Stimulated activated CD4-positive, alpha-beta T cell treated with anti-CD3 and anti-CD28 coated beads, Interleukin-1b, Interleukin-23, amount 100 ng/mL, for 4 hours (primary cell): ENCODE measurements around the gene RGS12.
"Not testable (repeated sequence)": the region's sequence is repeated elsewhere in the genome, so short reads cannot be mapped to it uniquely, and the experiment has no call there.

ENCODE experiments used
- DNase-seq, 2 donors: peaks; one replicate each; pipeline ENCODE4 v3.0.0-alpha.2; 2020; ENCODE audit warnings: low read depth in 2 of 2

Gene RGS12

GRCh38 chr4:3296651-3297050, 3.8 kb downstream of the RGS12 start:
- no peak for DNase-seq

GRCh38 chr4:3297066-3297859, 4.4 kb downstream of the RGS12 start:
- no peak for DNase-seq

DNA sequence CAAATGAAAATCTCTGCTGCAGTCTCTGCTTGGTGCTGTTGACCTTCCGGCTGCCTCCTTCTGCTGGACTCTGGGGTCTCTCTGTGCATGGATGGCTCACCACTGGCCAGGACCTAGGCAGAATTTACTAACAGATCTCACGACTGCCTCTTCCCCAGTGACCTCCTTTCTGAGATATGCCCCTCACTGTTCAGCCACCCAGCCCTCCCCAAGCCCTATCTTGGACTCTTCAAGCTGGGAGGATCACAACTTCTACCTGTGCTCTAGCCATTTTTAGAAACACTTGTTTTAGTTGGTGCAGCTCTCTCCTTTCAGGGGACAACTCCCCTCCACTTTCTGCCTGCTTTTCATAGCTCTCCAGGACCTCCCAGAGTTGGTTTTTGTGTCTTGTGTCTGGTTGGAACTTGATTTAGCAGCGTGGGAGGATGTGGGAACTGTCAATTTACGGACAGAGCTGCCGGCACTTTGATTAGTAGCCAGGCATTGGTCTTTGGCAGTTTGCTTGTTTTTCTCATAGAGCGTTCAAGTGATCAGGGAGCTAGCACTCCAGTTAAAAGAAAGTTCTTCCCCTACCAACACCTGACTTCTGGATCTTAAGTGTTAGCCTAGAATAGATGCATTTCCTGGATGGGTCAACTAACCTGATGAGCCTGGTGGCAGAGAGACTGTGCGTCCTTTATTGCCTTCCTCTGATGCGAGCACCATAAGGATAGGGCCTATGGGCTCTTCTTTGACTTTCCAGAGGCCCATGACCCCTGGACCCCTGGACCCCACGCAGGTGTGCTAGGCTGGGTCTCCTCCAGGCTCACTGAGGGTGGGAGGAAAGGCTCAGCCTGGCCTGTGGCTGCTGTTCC, 6.5 kb downstream of the RGS12 start:
- no peak for DNase-seq

DNA sequence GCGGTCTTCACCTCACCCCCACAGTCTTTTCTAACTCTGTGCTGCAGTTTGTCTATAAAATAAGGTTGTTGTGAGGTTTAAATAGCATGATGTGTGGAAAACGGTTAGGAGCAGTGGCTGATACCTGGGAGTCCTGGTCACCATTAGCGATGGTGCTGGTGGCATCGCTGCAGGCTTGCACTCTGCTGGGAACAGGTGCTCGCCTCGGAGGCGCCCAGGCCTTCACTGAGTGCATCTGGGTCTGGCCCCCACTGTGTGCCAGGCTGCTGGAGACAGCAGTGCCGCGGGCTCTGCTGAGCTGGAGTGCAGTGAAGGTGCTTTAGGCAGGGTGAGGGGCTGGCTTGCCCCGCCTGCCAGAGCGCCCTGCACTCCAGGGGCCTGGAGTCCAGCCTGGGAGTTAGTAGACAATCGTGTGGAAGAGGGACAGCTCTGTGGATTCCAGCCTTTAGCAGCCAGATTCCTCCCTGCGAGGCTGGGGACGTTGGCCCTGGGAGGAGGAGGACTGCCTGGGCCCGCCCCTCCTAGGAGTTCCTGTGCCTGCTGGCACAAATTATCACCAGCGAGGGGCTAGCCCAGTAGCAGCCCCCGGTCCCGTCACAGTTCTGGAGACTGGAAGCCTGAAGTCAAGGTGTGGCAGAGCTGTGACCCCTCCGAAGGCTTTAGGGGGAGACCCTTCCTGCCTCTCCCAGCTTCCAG, 7.3 kb downstream of the RGS12 start:
- no peak for DNase-seq

GRCh38 chr4:3300882-3301281, 8.1 kb downstream of the RGS12 start:
- not testable (repeated sequence) for DNase-seq

GRCh38 chr4:3301450-3302172, 8.8 kb downstream of the RGS12 start:
- DNase-seq, result no peak

DNA sequence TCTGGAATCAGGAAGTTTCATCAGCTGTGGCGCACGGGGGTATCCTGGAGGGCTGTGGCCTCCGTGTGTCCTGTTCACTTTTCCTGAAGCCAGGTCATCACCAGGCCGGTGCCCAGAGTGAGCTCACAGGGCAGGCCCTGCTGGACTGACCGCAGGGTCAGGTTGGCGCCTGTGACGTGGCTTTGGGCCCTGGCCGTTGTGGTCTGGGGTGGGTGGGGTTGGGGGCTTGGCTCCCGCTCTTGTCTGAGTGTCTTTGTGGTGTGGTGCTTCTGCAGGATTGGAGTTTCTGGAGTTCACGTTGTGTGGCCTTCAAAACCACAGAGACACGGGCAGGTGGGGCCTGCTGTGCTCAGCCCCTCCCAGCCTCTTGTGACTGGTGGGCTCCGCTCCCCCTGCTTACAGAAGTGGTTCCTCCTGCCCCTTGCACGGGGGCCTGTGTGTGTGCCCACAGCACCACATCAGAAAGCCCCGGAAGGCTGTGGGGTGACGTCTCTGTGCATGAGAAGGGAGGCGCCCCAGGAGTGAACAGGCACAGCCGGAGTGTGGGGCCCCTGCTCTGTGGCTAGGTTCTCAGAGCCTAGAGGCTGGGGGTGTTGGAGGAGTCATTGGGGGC, 9.5 kb downstream of the RGS12 start:
- DNase-seq, result peak; percentile 39 to 42

DNA sequence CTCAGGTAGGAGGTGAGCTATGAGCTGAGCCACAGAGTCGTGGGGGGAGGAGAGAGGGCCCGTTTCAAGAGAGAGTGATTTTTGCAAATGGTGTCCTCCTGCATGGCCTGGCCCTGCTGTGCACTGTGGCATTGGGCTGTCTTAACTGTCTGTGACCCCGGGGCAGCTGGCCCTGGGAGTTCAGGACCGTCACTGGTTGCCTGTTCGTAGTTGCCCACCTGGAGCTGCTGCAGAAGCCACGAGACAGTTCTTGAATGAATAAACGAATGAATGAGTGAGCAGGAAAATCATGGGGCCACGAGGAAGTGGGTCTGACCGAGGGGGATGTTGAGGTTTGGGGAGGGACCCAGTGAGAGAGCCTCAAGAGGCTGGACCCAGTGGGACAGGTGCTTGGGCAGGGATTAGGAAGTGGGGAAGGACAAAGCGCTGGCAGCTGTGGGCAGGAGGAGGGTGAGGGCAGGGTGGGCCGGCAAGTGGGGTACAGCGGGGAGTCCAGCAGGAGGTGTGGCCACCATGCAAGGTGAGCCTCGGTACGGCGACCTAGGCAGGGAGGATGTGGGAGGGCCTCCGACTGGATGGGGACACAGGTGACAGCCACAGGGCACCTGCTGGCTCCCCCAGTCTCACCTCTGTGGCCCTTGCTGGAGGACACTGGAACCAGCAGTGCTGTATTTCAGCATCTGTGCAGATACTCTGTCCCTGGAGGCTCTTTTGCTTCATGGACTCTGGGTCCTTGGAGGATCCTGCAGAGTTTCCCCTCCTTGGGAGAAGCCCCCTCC, 10.2 kb downstream of the RGS12 start:
- no peak for DNase-seq

- no peak for DNase-seq
Observed at GRCh38 chr4:3303565-3303824, 10.7 kb downstream of the RGS12 start.

DNA sequence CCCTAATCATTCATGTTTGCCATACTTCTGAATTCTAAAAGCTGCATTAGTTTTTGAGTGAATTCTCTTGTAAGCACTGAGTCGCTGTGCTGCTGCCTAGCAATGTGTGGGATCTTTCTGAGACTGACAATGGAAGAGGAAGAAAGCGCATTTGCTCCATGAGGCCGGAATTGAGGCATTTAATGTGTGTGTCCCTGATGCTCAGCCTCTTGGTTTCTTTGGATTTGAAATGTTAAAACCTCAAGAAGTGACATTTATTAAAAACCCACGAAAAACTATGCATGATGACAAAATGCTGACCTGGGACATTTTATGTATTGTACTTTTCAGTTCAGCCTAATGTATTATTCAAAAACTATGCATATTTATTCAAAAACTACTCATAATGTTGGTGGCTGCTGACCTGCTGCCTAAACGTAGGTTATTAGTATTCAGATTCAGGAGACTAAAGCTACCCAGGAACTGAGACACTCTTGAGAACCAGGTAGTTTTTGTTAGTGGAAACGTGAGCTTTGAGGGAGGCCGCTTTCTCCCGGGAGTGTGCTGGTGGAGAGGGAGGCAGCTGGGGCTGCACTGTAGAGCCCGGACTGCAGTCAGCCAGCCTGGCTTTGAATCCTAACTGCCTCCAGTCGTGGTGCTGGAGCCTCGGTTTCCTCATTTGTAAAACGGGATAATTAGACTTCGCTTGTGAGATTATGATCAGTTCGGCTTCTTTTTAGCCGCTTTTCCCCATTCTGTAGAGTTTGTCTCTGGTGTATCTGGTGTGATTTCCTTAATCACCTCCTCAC, 11.3 kb downstream of the RGS12 start:
- no peak for DNase-seq

DNA sequence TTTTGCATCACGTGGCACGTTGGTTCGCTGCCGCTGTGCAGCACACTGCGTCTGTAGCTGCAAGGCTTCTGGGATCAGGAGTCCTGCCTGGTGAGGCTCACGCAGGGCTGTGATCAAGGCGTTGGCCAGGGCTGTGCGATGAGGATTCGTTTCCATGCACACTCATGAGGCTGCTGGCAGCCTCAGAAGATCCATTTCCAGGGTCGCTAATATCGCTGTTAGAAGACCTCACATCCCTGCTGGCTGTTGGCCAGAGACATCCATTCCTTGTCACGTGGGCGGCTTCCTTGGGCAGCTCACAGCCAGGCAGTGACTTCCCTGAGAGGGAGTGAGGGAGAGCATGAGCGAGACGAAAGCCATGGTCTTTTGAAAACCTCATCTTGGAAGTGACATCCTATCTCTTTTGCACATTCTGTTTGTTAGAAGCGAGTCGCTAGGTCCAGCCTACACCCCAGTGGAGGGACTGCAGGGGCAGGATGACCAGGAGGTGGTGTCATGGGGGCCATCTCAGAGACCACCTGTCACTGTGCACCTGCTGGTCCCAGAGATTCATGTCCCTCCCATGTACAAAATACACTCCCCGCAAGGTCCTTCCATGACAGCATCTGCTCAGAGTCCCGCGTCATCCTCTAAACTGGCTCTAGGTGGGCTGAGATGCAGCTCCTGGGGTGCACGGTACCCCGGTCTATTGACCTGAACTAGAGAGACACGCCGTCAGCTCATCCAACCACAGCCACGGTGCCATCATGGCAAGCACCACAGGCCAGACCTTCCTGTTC, 12.2 kb downstream of the RGS12 start:
- DNase-seq, result no peak

- no peak for DNase-seq
Observed at GRCh38 chr4:3305610-3306371, 13.0 kb downstream of the RGS12 start.

DNA sequence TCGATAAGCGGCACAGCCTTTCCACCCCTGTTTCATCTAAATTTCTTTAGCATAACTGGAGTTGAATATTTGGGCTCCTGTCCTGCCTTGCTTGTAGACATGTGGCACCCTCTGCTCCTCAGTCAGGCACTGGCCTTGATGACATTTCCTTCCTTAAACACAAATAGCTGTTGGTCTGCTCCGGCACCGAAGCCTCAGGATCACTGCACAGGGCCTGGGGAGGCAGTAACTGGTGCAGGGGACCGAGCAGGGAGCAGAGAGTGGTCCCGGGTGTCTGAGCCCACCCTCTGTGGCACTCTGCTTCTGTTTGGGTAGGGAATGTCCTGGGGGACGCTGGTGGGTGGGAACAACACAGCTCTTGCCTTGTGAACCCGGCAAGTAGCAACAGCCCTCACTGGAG, 13.6 kb downstream of the RGS12 start:
- DNase-seq, result no peak

GRCh38 chr4:3307060-3307459, 14.2 kb downstream of the RGS12 start:
- DNase-seq, result no peak

DNA sequence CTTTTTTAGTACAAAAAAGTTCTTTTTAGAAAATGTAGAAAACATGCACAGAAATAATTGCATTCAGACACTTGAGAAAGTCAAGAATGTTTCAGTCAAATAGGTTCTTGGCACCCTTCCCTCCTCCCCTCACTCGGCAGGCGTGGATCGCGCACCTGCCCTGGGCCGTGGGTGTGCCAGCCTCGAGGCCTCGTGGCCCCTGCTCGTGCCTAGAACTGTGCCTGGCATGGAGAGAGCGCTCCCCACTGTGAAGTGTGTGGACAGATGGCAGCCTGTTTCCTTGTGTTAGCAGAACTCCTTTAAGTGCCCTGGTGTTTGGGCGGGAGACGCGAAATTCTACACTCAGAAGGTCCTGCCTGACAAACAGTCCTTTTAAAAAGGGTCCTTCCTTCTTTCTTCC, 14.7 kb downstream of the RGS12 start:
- no peak for DNase-seq

DNA sequence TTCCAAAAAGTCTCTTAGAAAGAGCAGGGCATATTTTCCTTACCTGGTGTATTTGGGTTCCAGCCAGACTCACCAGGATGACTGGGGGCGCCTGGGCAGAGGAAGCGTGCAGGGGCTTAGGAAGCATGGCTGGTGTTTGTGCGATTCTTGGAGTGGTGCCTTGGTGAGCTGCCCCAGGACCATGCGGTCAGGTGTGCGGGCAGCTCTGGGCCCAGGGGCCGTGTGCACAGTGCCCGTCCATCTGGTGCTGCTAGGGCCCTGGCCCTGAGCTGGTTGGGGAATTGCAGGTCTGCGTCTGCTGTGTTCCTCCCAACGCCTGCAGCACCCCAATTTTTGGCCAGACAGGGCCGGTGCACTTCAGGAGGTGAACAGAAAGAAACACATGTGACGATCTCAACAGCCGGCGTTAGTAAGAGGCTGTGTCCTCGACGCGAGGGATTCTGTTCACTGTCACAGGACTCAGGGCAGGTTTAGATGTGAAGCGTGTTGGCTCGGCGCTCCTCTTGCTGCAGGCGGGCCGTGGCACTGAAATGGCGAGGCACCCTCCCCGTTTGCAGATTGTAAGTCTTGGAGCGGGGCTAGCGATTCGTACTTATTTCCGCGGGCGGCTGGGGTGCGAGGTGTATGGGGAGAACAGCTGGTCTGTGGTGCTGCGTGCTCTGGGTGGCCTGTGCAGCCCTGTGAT, 15.2 kb downstream of the RGS12 start:
- DNase-seq, result no peak

DNA sequence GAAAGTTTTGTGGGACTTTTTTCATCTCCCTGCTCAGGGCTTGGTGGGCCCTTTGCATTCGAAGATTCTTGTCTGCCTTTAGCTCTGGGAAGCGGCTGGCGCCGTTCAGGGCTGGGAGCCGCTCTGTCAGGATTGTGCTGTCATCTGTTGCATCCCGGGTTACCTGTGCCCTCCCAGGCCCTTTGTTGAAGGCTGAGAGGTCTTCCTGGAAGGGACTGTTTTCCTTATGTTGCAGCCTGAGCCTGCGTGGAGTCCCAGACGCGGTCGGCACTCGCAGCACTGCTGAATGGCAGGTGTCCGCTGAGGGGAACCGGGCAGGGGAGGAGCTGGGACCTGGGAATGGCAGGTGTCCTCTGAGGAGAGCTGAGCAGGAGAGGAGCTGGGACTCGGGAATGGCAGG, 15.9 kb downstream of the RGS12 start:
- no peak for DNase-seq
